ENCODE results near the gene HSD17B8.
"Not testable (repeated sequence)": the region's sequence is repeated elsewhere in the genome, so short reads cannot be mapped to it uniquely, and the experiment has no call there.

HSD17B8 gene

GRCh38 chr6:33206027-33206863, 1.8 kb downstream of the HSD17B8 start:
- peak; percentile 35 for DNase-seq
- no peak for ATAC-seq

GRCh38 chr6:33206864-33207551, 2.6 kb downstream of the HSD17B8 start:
- no peak for DNase-seq

GRCh38 chr6:33207552-33208090, 3.2 kb downstream of the HSD17B8 start:
- ATAC-seq (no peak), DNase-seq (peak; percentile 47)

More at GRCh38 chr6:33206864-33207551, 2.6 kb downstream of the HSD17B8 start:
- no peak for ATAC-seq

GRCh38 chr6:33208091-33208967, 3.9 kb downstream of the HSD17B8 start, which contains the start of gene RING1:
TSS of gene RING1 (plus strand) at chr6:33208500. CDS start at chr6:33208823, 323 bp downstream.
- peak; percentile 90 for DNase-seq
- ATAC-seq = peak; percentile 11

- DNase-seq = no peak
- ATAC-seq = no peak
These were observed 5.4 kb downstream of the HSD17B8 start for GRCh38 chr6:33209856-33210255.

- DNase-seq = no peak
- ATAC-seq = no peak
These were observed 6.7 kb downstream of the HSD17B8 start for GRCh38 chr6:33211136-33211535.

GRCh38 chr6:33211666-33212422, 7.4 kb downstream of the HSD17B8 start:
- DNase-seq (no peak), ATAC-seq (no peak)

GRCh38 chr6:33212857-33213165, 8.4 kb downstream of the HSD17B8 start:
- DNase-seq (no peak), ATAC-seq (no peak)

GRCh38 chr6:33213166-33213988, 8.9 kb downstream of the HSD17B8 start:
- DNase-seq = peak; percentile 49
- peak; percentile 14 for ATAC-seq

- ATAC-seq (peak; percentile 1), DNase-seq (no peak)
These were observed 9.5 kb downstream of the HSD17B8 start for GRCh38 chr6:33213989-33214335.

GRCh38 chr6:33215271-33216116, 11.0 kb downstream of the HSD17B8 start:
- ATAC-seq (no peak), DNase-seq (no peak)

- ATAC-seq = peak; percentile 28
- no peak for DNase-seq
These were observed 11.7 kb downstream of the HSD17B8 start for GRCh38 chr6:33216117-33216649.

- no peak for DNase-seq
- no peak for ATAC-seq
These were observed 12.8 kb downstream of the HSD17B8 start for GRCh38 chr6:33217246-33217645.

GRCh38 chr6:33217681-33218080, 13.2 kb downstream of the HSD17B8 start:
- DNase-seq (no peak), ATAC-seq (no peak)

- not testable (repeated sequence) for DNase-seq, ATAC-seq
These were observed 22.2 kb downstream of the HSD17B8 start for GRCh38 chr6:33226503-33227120.

- ATAC-seq (no peak), DNase-seq (no peak)
These were observed 30.8 kb downstream of the HSD17B8 start for GRCh38 chr6:33235221-33235634.

- DNase-seq (no peak), ATAC-seq (no peak)
These were observed 31.9 kb downstream of the HSD17B8 start for GRCh38 chr6:33236328-33236727.

- ATAC-seq (no peak), DNase-seq (no peak)
These were observed 32.4 kb downstream of the HSD17B8 start for GRCh38 chr6:33236852-33237251.

GRCh38 chr6:33237741-33238140, 33.3 kb downstream of the HSD17B8 start:
- ATAC-seq (no peak), DNase-seq (no peak)

Measured in stimulated activated naive CD8-positive, alpha-beta T cell treated with anti-CD3 and anti-CD28 coated beads, Interleukin-15, Interleukin-2, amounts not matched to agents 100 U/mL and 50 U/mL, for 24 hours (primary cell).